HG03159 (cell line): ENCODE measurements around the gene SGK2.

Experiments
- ATAC-seq: cut with Tn5 transposase; IDR thresholded peaks from one replicate; pipeline ENCODE4 v1.9.1; 2021; ENCODE audit warnings: mild to moderate bottlenecking, moderate library complexity; ENCODE audit not compliant: unreplicated experiment

SGK2 gene

GRCh38 chr20:43536041-43536816 lies 22.6 kb upstream of the SGK2 start:
- no peak for ATAC-seq

GRCh38 chr20:43536817-43537440 lies 21.9 kb upstream of the SGK2 start:
- ATAC-seq: no peak

GRCh38 chr20:43537921-43538877 lies 20.6 kb upstream of the SGK2 start:
- ATAC-seq: no peak

- ATAC-seq: no peak
These were observed 19.7 kb upstream of the SGK2 start for GRCh38 chr20:43538878-43539700.

- no peak for ATAC-seq
These were observed 18.7 kb upstream of the SGK2 start for GRCh38 chr20:43539975-43540672.

GRCh38 chr20:43540673-43541060 lies 18.2 kb upstream of the SGK2 start:
- ATAC-seq: no peak

- ATAC-seq: no peak
These were observed 17.6 kb upstream of the SGK2 start for GRCh38 chr20:43541214-43541613.

- no peak for ATAC-seq
These were observed 16.7 kb upstream of the SGK2 start for GRCh38 chr20:43542161-43542560.

- no peak for ATAC-seq
These were observed 16.2 kb upstream of the SGK2 start for GRCh38 chr20:43542674-43543073.

- ATAC-seq: no peak
These were observed 15.7 kb upstream of the SGK2 start for GRCh38 chr20:43543138-43543537.

- ATAC-seq: no peak
These were observed 14.3 kb upstream of the SGK2 start for GRCh38 chr20:43544501-43544900.

- ATAC-seq: no peak
These were observed 12.8 kb upstream of the SGK2 start for GRCh38 chr20:43545837-43546578.

GRCh38 chr20:43548273-43548880 lies 10.4 kb upstream of the SGK2 start:
- no peak for ATAC-seq

- no peak for ATAC-seq
These were observed 9.3 kb upstream of the SGK2 start for GRCh38 chr20:43549416-43550065.

- no peak for ATAC-seq
These were observed 8.4 kb upstream of the SGK2 start for GRCh38 chr20:43550456-43550855.

GRCh38 chr20:43554369-43554768 lies 4.5 kb upstream of the SGK2 start:
- ATAC-seq: no peak

GRCh38 chr20:43559147-43559987 lies 540 bp downstream of the SGK2 start:
- ATAC-seq: no peak

- ATAC-seq: no peak
These were observed 2.1 kb downstream of the SGK2 start for GRCh38 chr20:43560974-43561373.
